Measurements from ENCODE around the gene LCNL1. TPM values are rescaled to one million over a fixed set of nuclear protein-coding genes. Genes with fewer than 3 reads are reported as not detected.
A peak's percentile ranks its signal among the peaks of the same experiment; 100 is the strongest.
"Not testable (repeated sequence)": the region's sequence is repeated elsewhere in the genome, so short reads cannot be mapped to it uniquely, and the experiment has no call there.

LCNL1 gene
- total RNA-seq, 2 donors from 2014 or later = 0.41 to 22.5 TPM

DNA sequence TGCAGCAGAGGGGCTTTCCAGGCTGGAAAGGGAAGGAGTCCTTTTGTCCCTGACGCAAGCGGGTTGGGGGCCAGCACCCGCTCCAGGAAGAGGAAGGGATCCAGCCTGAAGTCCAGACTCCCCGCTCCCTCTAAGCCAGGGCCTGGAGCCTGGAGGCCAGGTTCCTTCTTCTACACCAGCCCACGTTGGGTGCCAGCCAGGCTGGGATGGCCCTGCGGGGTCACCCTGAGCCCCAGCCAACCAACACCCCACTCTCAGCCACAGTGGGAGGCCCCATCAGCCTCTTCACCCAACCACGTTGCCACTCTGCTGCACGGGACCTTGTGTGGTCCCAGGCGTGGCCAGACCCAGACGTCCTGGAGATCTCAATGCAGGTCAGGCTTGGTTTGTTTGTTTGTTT, 50.1 kb downstream of the LCNL1 start:
- H3K36me3 ChIP-seq = no peaks in the 10 kb centered on the region
- H3K27me3 ChIP-seq (replicated peaks; ENCODE audit: insufficient read depth) = no peaks in the 10 kb centered on the region
- no peaks in the 10 kb centered on the region for H3K9me3 ChIP-seq
- H3K4me1 ChIP-seq (replicated peaks) = peaks cover 18% of the 10 kb centered on the region
- H3K4me3 ChIP-seq = no peak overlapping the region
- 81% methylated on average over 10 of the region's 10 CpGs for WGBS
- intact Hi-C loops (cut with DNase I) = loop anchor here (5.0 kb wide), 1 partner anchor 81 kb away; the partner anchor contains the start of gene LCN12
- no peak for DNase-seq (ENCODE audit: low spot score)
- TF ChIP-seq CTCF (IDR thresholded peaks at IDR 0.05) = no peak
- TF ChIP-seq POLR2A (IDR thresholded peaks at IDR 0.05) = no peak
- no peak for TF ChIP-seq POLR2AphosphoS5 (IDR thresholded peaks at IDR 0.05)
- no peak overlapping the region for H3K27ac ChIP-seq

DNA sequence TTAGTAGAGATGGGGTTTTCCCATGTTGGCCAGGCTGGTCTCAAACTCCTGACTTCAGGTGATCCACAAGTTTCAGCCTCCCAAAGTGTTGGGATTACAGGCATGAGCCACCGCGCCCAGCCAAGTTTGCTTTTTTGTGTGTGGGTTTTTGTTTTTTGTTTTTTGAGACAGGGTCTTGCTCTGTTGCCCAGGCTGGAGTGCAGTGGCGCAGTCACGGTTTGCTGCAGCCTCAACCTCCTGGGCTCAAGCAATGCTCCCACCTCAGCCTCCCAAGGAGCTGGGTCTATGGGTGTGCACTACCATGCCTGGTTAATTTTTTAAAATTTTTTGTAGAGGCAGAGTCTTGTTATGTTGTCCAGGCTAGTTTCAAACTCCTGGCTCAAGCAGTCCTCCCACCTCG, 50.7 kb downstream of the LCNL1 start:
- DNase-seq (ENCODE audit: low spot score); H3K27ac ChIP-seq; H3K36me3 ChIP-seq; H3K27me3 ChIP-seq (replicated peaks; ENCODE audit: insufficient read depth); H3K9me3 ChIP-seq; H3K4me3 ChIP-seq: not testable (repeated sequence)
- H3K4me1 ChIP-seq (replicated peaks) = peaks cover 16% of the 10 kb centered on the region
- intact Hi-C loops (cut with DNase I) = loop anchor here (5.0 kb wide), 1 partner anchor 81 kb away; the partner anchor contains the start of gene LCN12
- WGBS = 97% methylated on average over 5 of the region's 5 CpGs

GRCh38 chr9:137034039-137034708, 51.4 kb downstream of the LCNL1 start:
- Histone ChIP-seq H3K27me3 (replicated peaks; ENCODE audit: insufficient read depth) (no peaks in the 10 kb centered on the region), H3K36me3 (peaks cover 0 to 2% of the 10 kb centered on the region in 2 donors), H3K4me1 (replicated peaks) (peaks cover 9% of the 10 kb centered on the region), H3K27ac (no peak overlapping the region), H3K4me3 (no peak overlapping the region), H3K9me3 (no peaks in the 10 kb centered on the region)
- 47% methylated on average over 13 of the region's 15 CpGs for WGBS
- no peak for DNase-seq (ENCODE audit: low spot score)
- TF ChIP-seq CTCF (IDR thresholded peaks at IDR 0.05) (peak in 1 of 4 experiments; percentile 4), POLR2A (IDR thresholded peaks at IDR 0.05) (no peak)
- intact Hi-C loops (cut with DNase I) = loop anchor here (5.0 kb wide), 1 partner anchor 82 kb away; the partner anchor contains the start of gene LCN12

DNA sequence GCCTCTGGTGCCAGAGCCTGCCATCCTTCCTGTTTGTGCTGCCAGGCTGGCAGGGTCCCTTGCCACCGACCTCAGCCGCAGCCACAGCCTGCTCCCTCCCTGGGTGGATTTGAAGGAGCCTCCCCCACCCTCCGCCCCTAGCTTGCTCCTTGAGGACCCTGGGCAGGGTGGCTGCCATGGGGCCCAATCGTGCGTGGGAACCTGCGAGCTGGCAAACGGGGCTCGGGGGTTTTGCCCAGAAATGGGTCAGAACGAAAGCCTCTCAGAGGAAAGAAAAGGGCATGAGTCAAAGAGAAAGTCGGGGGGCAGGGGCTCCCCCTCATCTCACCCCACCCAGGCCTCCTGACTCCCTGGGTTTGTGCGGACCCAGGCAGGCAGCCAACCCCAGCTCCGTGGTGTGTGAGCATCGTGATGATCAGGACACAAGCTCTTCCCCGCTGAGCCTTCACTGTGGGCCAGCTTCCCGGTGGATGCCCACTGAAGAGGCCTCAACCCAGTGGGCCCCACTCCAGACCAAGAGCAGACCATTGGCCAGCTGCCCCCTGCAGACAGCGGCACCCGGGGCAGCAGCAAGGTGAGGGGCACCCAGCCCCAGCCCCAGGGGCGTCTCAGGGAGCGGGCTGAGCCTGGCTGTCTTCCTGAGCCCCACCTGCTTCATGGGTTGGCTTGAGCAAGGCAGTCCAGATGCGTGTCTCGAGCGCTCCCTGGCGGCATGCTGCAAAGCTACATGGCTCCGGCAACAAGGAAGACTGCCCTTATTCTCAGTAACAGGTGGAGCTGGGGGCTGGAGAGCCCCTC, 52.1 kb downstream of the LCNL1 start:
- H3K27ac ChIP-seq = peak overlapping the region in 1 of 2 donors; percentile 45
- intact Hi-C loops (cut with DNase I) = loop anchor here (5.0 kb wide), 3 partner anchors 83 to 248 kb away; partner anchors contain the start of genes AJM1 and LCN12

More for the DNA sequence above, 52.1 kb downstream of the LCNL1 start:
- H3K36me3 ChIP-seq = peaks cover 0 to 5% of the 10 kb centered on the region in 2 donors
- 16% methylated on average over 19 of the region's 24 CpGs for WGBS
- TF ChIP-seq POLR2A (IDR thresholded peaks at IDR 0.05) = no peak
- TF ChIP-seq CTCF (IDR thresholded peaks at IDR 0.05) = peak; percentile 74 to 94 (median 90)
- TF ChIP-seq POLR2AphosphoS5 (IDR thresholded peaks at IDR 0.05) = peak; percentile 65
- no peak overlapping the region for H3K4me3 ChIP-seq
- H3K9me3 ChIP-seq = no peaks in the 10 kb centered on the region
- peak; percentile 68 for DNase-seq (ENCODE audit: low spot score)
- H3K27me3 ChIP-seq (replicated peaks; ENCODE audit: insufficient read depth) = no peaks in the 10 kb centered on the region
- peaks cover 8% of the 10 kb centered on the region for H3K4me1 ChIP-seq (replicated peaks)

Other genes starting within 250 kb of the LCNL1 start
- 10 to 100 TPM in 1 of 2 donors, 1 to 10 TPM in 1; 3.9 to 14.8 TPM for gene LCN10, start 240.1 kb upstream of the LCNL1 start, total RNA-seq
- 10 to 100 TPM in 1 of 2 donors, 1 to 10 TPM in 1; 7.8 to 16.2 TPM for gene LCN6, start 234.5 kb upstream of the LCNL1 start, total RNA-seq
- not detected for gene LCN8, start 224.8 kb upstream of the LCNL1 start, total RNA-seq
- under 1 TPM in 1 of 2 donors, not detected in 1; 0.40 TPM for gene LCN15, start 218.5 kb upstream of the LCNL1 start, total RNA-seq
- gene TMEM141, start 191.6 kb upstream of the LCNL1 start, total RNA-seq = 100 to 1,000 TPM; 181 to 335 TPM
- gene CCDC183, start 186.7 kb upstream of the LCNL1 start, total RNA-seq = 10 to 100 TPM in 1 of 2 donors, 1 to 10 TPM in 1; 9.5 to 45.0 TPM
- gene RABL6, start 175.0 kb upstream of the LCNL1 start, total RNA-seq = 100 to 1,000 TPM in 1 of 2 donors, 10 to 100 TPM in 1; 76.6 to 124 TPM
- gene AJM1, start 140.5 kb upstream of the LCNL1 start, total RNA-seq = 10 to 100 TPM in 1 of 2 donors, 1 to 10 TPM in 1; 3.6 to 10.1 TPM
- 100 to 1,000 TPM; 139 to 212 TPM for gene PHPT1, start 133.6 kb upstream of the LCNL1 start, total RNA-seq
- gene MAMDC4, start 130.6 kb upstream of the LCNL1 start, total RNA-seq = 10 to 100 TPM in 1 of 2 donors, 1 to 10 TPM in 1; 5.2 to 17.7 TPM
- 100 to 1,000 TPM; 399 to 528 TPM for gene EDF1, start 116.7 kb upstream of the LCNL1 start, total RNA-seq
- 10 to 100 TPM; 23.6 to 24.2 TPM for gene TRAF2, start 96.5 kb upstream of the LCNL1 start, total RNA-seq
- 100 to 1,000 TPM; 199 to 304 TPM for gene FBXW5, start 38.3 kb upstream of the LCNL1 start, total RNA-seq
- not detected for gene C8G, start 37.8 kb upstream of the LCNL1 start, total RNA-seq
- 10 to 100 TPM in 1 of 2 donors, 1 to 10 TPM in 1; 4.1 to 13.7 TPM for gene LCN12, start 30.7 kb upstream of the LCNL1 start, total RNA-seq
- gene PTGDS, start 5.5 kb upstream of the LCNL1 start, total RNA-seq = 1,000 to 10,000 TPM in 1 of 2 donors, 10 to 100 TPM in 1; 59.4 to 5,242 TPM
- 10 to 100 TPM; 61.6 to 71.8 TPM for gene PAXX, start 9.4 kb downstream of the LCNL1 start, total RNA-seq
- gene CLIC3, start 13.6 kb downstream of the LCNL1 start, total RNA-seq = 1 to 10 TPM; 4.2 to 6.7 TPM
- 10 to 100 TPM; 27.4 to 79.1 TPM for gene ABCA2, start 45.2 kb downstream of the LCNL1 start, total RNA-seq
- gene FUT7, start 49.1 kb downstream of the LCNL1 start, total RNA-seq = under 1 TPM in 1 of 2 donors, not detected in 1; 0.57 TPM
- gene NPDC1, start 63.2 kb downstream of the LCNL1 start, total RNA-seq = 100 to 1,000 TPM; 384 to 427 TPM
- gene ENTPD2, start 71.1 kb downstream of the LCNL1 start, total RNA-seq = 10 to 100 TPM in 1 of 2 donors, 1 to 10 TPM in 1; 9.8 to 10.9 TPM
- 10 to 100 TPM in 1 of 2 donors, 1 to 10 TPM in 1; 7.2 to 17.2 TPM for gene SAPCD2, start 87.6 kb downstream of the LCNL1 start, total RNA-seq
- 10 to 100 TPM in 1 of 2 donors, 1 to 10 TPM in 1; 8.2 to 19.9 TPM for gene UAP1L1, start 94.5 kb downstream of the LCNL1 start, total RNA-seq
- gene MAN1B1, start 104.0 kb downstream of the LCNL1 start, total RNA-seq = 100 to 1,000 TPM in 1 of 2 donors, 10 to 100 TPM in 1; 67.4 to 107 TPM
- 100 to 1,000 TPM; 147 to 235 TPM for gene DPP7, start 131.7 kb downstream of the LCNL1 start, total RNA-seq
- gene GRIN1, start 156.2 kb downstream of the LCNL1 start, total RNA-seq = 1 to 10 TPM in 1 of 2 donors, under 1 TPM in 1; 0.59 to 1.8 TPM
- 100 to 1,000 TPM; 183 to 582 TPM for gene LRRC26, start 187.1 kb downstream of the LCNL1 start, total RNA-seq
- gene TMEM210, start 189.1 kb downstream of the LCNL1 start, total RNA-seq = 1 to 10 TPM in 1 of 2 donors, not detected in 1; 3.1 TPM
- gene ANAPC2, start 205.6 kb downstream of the LCNL1 start, total RNA-seq = 10 to 100 TPM; 32.5 to 64.5 TPM
- gene SSNA1, start 205.7 kb downstream of the LCNL1 start, total RNA-seq = 100 to 1,000 TPM; 114 to 124 TPM
- 10 to 100 TPM; 26.1 to 30.4 TPM for gene TPRN, start 217.7 kb downstream of the LCNL1 start, total RNA-seq
- 10 to 100 TPM; 35.3 to 47.8 TPM for gene TMEM203, start 222.7 kb downstream of the LCNL1 start, total RNA-seq
- gene NDOR1, start 222.7 kb downstream of the LCNL1 start, total RNA-seq = 10 to 100 TPM; 18.5 to 31.9 TPM
- gene RNF208, start 239.2 kb downstream of the LCNL1 start, total RNA-seq = 1 to 10 TPM; 3.8 to 6.2 TPM
- 1 to 10 TPM; 2.7 to 4.9 TPM for gene CYSRT1, start 242.2 kb downstream of the LCNL1 start, total RNA-seq
- gene RNF224, start 244.5 kb downstream of the LCNL1 start, total RNA-seq = not detected
- gene SLC34A3, start 247.9 kb downstream of the LCNL1 start, total RNA-seq = under 1 TPM in 1 of 2 donors, not detected in 1; 0.57 TPM

Measured in prostate gland (tissue), 2 donors.